AG09309 (cell line): ENCODE results near the gene ZNF548.
A peak's percentile ranks its signal among the peaks of the same experiment; 100 is the strongest.

Experiments used
- DNase-seq: peaks from one replicate; pipeline ENCODE4 v3.0.0-alpha.2; 2010; ENCODE audit warnings: low read depth
- H3K4me3 ChIP-seq: 2 replicates; pipeline ENCODE4 v1.5.1; 2011; ENCODE audit warnings: mild to moderate bottlenecking, low read depth, low read length, moderate library complexity; ENCODE audit not compliant: control insufficient read depth
- CTCF ChIP-seq: IDR thresholded peaks from 2 replicates; pipeline ENCODE4 v1.5.1; 2011; ENCODE audit warnings: mild to moderate bottlenecking, low read depth, low read length, inconsistent platforms; ENCODE audit not compliant: insufficient read depth, control insufficient read depth; ENCODE audit errors: missing control alignments

ZNF548 gene

GRCh38 chr19:57389730-57390598 lies at the start of gene ZNF548:
Gene ZNF548, plus strand, starts transcription at chr19:57389854. Its CDS starts 246 bp downstream, at chr19:57390100.
- peak; percentile 96 for DNase-seq
- H3K4me3 ChIP-seq: peak within 1 kb of the TSS; percentile 96
- TF ChIP-seq CTCF: no peak

- DNase-seq: no peak
- TF ChIP-seq CTCF: no peak
Observed at GRCh38 chr19:57342582-57342981, 47.1 kb upstream of the ZNF548 start.

GRCh38 chr19:57348136-57348535 lies 41.5 kb upstream of the ZNF548 start:
- DNase-seq: peak; percentile 50
- no peak overlapping the region for H3K4me3 ChIP-seq
- no peak for TF ChIP-seq CTCF

More at GRCh38 chr19:57342582-57342981, 47.1 kb upstream of the ZNF548 start:
- H3K4me3 ChIP-seq: no peak overlapping the region

- DNase-seq: peak; percentile 72
- peak within 1 kb of the TSS; percentile 94 for H3K4me3 ChIP-seq
Observed at GRCh38 chr19:57350877-57351805, 38.5 kb upstream of the ZNF548 start, which contains the start of gene ZNF304. Gene ZNF304, plus strand, starts transcription at chr19:57351271. Its CDS starts 394 bp downstream, at chr19:57351665.

GRCh38 chr19:57351867-57352266 lies 37.8 kb upstream of the ZNF548 start:
- no peak for DNase-seq
- peak overlapping the region; percentile 94 for H3K4me3 ChIP-seq
- TF ChIP-seq CTCF: no peak

More at GRCh38 chr19:57350877-57351805, 38.5 kb upstream of the ZNF548 start, which contains the start of gene ZNF304:
- no peak for TF ChIP-seq CTCF

GRCh38 chr19:57355916-57356315 lies 33.7 kb upstream of the ZNF548 start:
- no peak for TF ChIP-seq CTCF
- no peak overlapping the region for H3K4me3 ChIP-seq

More at GRCh38 chr19:57355916-57356315, 33.7 kb upstream of the ZNF548 start:
- DNase-seq: no peak
